BJ (cell line): Measurements from ENCODE around the gene FGGY. TPM values are rescaled to one million over a fixed set of nuclear protein-coding genes. Genes with fewer than 3 reads are reported as not detected.

Experiments used
- CTCF ChIA-PET: fragments of 350-600 bp; formaldehyde crosslinking; extraction: SDS; loops from one replicate; lab custom pipeline; 2021; ENCODE audit warnings: antibody characterized with exemption, inconsistent platforms; lab: Yijun Ruan, JAX
- POLR2A ChIA-PET: fragments of 300-600 bp; sonication (Branson Sonifier 250); formaldehyde crosslinking; extraction: SDS; loops from one replicate; lab custom pipeline; 2021; ENCODE audit warnings: antibody characterized with exemption; lab: Charles Lee
- DNase-seq: peaks from one replicate; pipeline ENCODE4 v3.0.0-alpha.2; 2011; ENCODE audit warnings: low read depth
- H3K27me3 ChIP-seq: 2 replicates; pipeline ENCODE4 v1.6.0; 2011; ENCODE audit warnings: low read length; ENCODE audit not compliant: control insufficient read depth, insufficient read depth
- H3K36me3 ChIP-seq: 2 replicates; pipeline ENCODE4 v1.5.1; 2011; ENCODE audit warnings: low read length; ENCODE audit not compliant: control insufficient read depth, insufficient read depth
- H3K4me3 ChIP-seq: 2 replicates; pipeline ENCODE4 v1.5.1; 2011; ENCODE audit warnings: low read depth, mild to moderate bottlenecking, control low read depth, low read length
- CTCF ChIP-seq: IDR thresholded peaks from 2 replicates; pipeline ENCODE4 v1.5.1; 2011; ENCODE audit warnings: low read depth, mild to moderate bottlenecking, control low read depth, inconsistent platforms, low read length, moderate library complexity; ENCODE audit not compliant: insufficient read depth
- polyA plus RNA-seq: library from polyadenylated mRNA; depleted of rRNA; stranded (reverse); fragments of >200 nt; gene quantifications from 2 replicates; pipeline ENCODE4 v1.2.3, GENCODE V29; 2011

FGGY gene
- polyA plus RNA-seq, 1 experiment: 9.9 TPM

GRCh38 chr1:59601041-59601441 is 304.1 kb downstream of the FGGY start:
- CTCF ChIA-PET: interaction anchor here (1.1 to 1.3 kb wide), 2 partner anchors 13 to 99 kb away, joined by 3 read pairs; no protein-coding TSS in a partner anchor
- POLR2A ChIA-PET: no interaction called here
- Histone ChIP-seq H3K36me3 (no peaks in the 10 kb centered on the region), H3K27me3 (no peaks in the 10 kb centered on the region), H3K4me3 (no peak overlapping the region)
- no peak for DNase-seq
- TF ChIP-seq CTCF: no peak

- Histone ChIP-seq H3K36me3 (no peaks in the 10 kb centered on the region), H3K27me3 (no peaks in the 10 kb centered on the region), H3K4me3 (no peak overlapping the region)
- TF ChIP-seq CTCF: no peak
- CTCF ChIA-PET: interaction anchor here (1.1 to 1.3 kb wide), 2 partner anchors 12 to 98 kb away, joined by 3 read pairs; no protein-coding TSS in a partner anchor
- DNase-seq: no peak
- POLR2A ChIA-PET: no interaction called here
Measured at GRCh38 chr1:59601811-59602210, 304.9 kb downstream of the FGGY start.

- ChIA-PET CTCF (interaction anchor here (0.6 kb wide), 1 partner anchor 61 kb away, joined by 3 read pairs; no protein-coding TSS in a partner anchor), POLR2A (no interaction called here)
- DNase-seq: no peak
Measured at GRCh38 chr1:59604191-59604590, 307.3 kb downstream of the FGGY start.

GRCh38 chr1:59605184-59605583 is 308.3 kb downstream of the FGGY start:
- no peaks in the 10 kb centered on the region for H3K27me3 ChIP-seq
- POLR2A ChIA-PET: interaction anchor here (0.7 kb wide), 1 partner anchor 858 kb away, joined by 3 read pairs; no protein-coding TSS in a partner anchor
- no peak overlapping the region for H3K4me3 ChIP-seq
- no peaks in the 10 kb centered on the region for H3K36me3 ChIP-seq
- CTCF ChIA-PET: no interaction called here
- TF ChIP-seq CTCF: no peak
- no peak for DNase-seq

More at GRCh38 chr1:59604191-59604590, 307.3 kb downstream of the FGGY start:
- no peak overlapping the region for H3K4me3 ChIP-seq
- no peaks in the 10 kb centered on the region for H3K27me3 ChIP-seq
- TF ChIP-seq CTCF: no peak
- no peaks in the 10 kb centered on the region for H3K36me3 ChIP-seq

GRCh38 chr1:59605761-59606160 is 308.9 kb downstream of the FGGY start:
- Histone ChIP-seq H3K4me3 (no peak overlapping the region), H3K27me3 (no peaks in the 10 kb centered on the region), H3K36me3 (no peaks in the 10 kb centered on the region)
- TF ChIP-seq CTCF: no peak
- ChIA-PET POLR2A (no interaction called here), CTCF (interaction anchor here (0.6 kb wide), 1 partner anchor 13 kb away, joined by 3 read pairs; no protein-coding TSS in a partner anchor)
- DNase-seq: peak; percentile 29
